B cell (primary cell): ENCODE data around the gene GPR35. TPM values are rescaled to one million over a fixed set of nuclear protein-coding genes. Genes with fewer than 3 reads are reported as not detected.

ENCODE experiments used
- ATAC-seq: fragments of 200-7000 bp; cut with Tn5 transposase; one replicate; pipeline ENCODE4 v1.10.0; 2021; ENCODE audit warnings: low read depth, mild to moderate bottlenecking, moderate number of reproducible peaks, moderate library complexity
- CTCF ChIA-PET: fragments of 350-600 bp; sonication (Branson Sonifier 250); formaldehyde crosslinking; loops from one replicate; lab custom pipeline; 2021; ENCODE audit warnings: antibody characterized with exemption, inconsistent platforms; lab: Charles Lee
- POLR2A ChIA-PET: fragments of 350-600 bp; sonication (Branson Sonifier 250); formaldehyde crosslinking; loops from one replicate; lab custom pipeline; 2021; ENCODE audit warnings: antibody characterized with exemption; lab: Charles Lee
- DNase-seq: peaks from one replicate; pipeline ENCODE4 v3.0.0; 2013
- H2AFZ ChIP-seq: 2 replicates; pipeline ENCODE4 v1.6.1; 2012; ENCODE audit warnings: mild to moderate bottlenecking, low read depth, low read length; ENCODE audit not compliant: insufficient read depth, poor library complexity, severe bottlenecking
- H3K27ac ChIP-seq, 2 donors: 1 replicate in 1 of 2; 2 replicates in 1 of 2; pipeline ENCODE4 v1.5.1; 2012 to 2013; ENCODE audit warnings: low read length in 2 of 2, mild to moderate bottlenecking in 2 of 2, moderate library complexity in 1 of 2
- H3K27me3 ChIP-seq, 4 experiments: fragments of 200-600 bp in 1 of 4; sonication (generic) in 1 of 4; replicated peaks in 1 of 4; 1 replicate in 2 of 4; 2 replicates in 2 of 4; pipeline versions ENCODE4 v1.6.1 to v1.7.0; 2013 to 2016; ENCODE audit warnings: low read length in 3 of 4, mild to moderate bottlenecking in 2 of 4, mixed read lengths in 1 of 4, moderate library complexity in 1 of 4; ENCODE audit not compliant: insufficient read depth in 4 of 4, control insufficient read depth in 3 of 4; ENCODE audit errors: control extremely low read depth in 1 of 4
- H3K36me3 ChIP-seq, 2 experiments: replicated peaks in 1 of 2; 1 replicate in 1 of 2; 2 replicates in 1 of 2; pipeline versions ENCODE4 v1.6.1 to v1.7.1; 2013; ENCODE audit warnings: low read length in 1 of 2; ENCODE audit not compliant: insufficient read depth in 2 of 2, control insufficient read depth in 1 of 2; ENCODE audit errors: control extremely low read depth in 1 of 2, extremely low read depth in 1 of 2
- H3K4me1 ChIP-seq, 2 donors: fragments of 200-600 bp in 1 of 2; sonication (generic) in 1 of 2; 1 replicate in 1 of 2; 2 replicates in 1 of 2; pipeline versions ENCODE4 v1.5.1 to v1.6.1; 2013 to 2017; ENCODE audit warnings: low read length in 2 of 2; ENCODE audit not compliant: control insufficient read depth in 2 of 2, insufficient read depth in 2 of 2
- H3K4me2 ChIP-seq: replicated peaks from 2 replicates; pipeline ENCODE3; 2012; ENCODE audit warnings: mild to moderate bottlenecking, low read depth, low read length; ENCODE audit not compliant: poor library complexity, severe bottlenecking
- H3K4me3 ChIP-seq, 5 experiments: fragments of 200-600 bp in 1 of 5; sonication (generic) in 1 of 5; 1 replicate in 3 of 5; 2 replicates in 2 of 5; pipeline versions ENCODE4 v1.5.1 to v1.7.0; 2011 to 2016; ENCODE audit warnings: low read length in 4 of 5, mild to moderate bottlenecking in 4 of 5, low read depth in 2 of 5, control low read depth in 1 of 5, moderate library complexity in 1 of 5; ENCODE audit not compliant: insufficient read depth in 1 of 5; ENCODE audit errors: control extremely low read depth in 1 of 5, extremely low read depth in 1 of 5
- H3K79me2 ChIP-seq: fragments of 200-600 bp; sonication (generic); one replicate; pipeline ENCODE4 v1.6.0; 2016; ENCODE audit warnings: low read length; ENCODE audit not compliant: control insufficient read depth, insufficient read depth
- H3K9ac ChIP-seq: fragments of 200-600 bp; sonication (generic); 2 replicates; pipeline ENCODE4 v1.6.1; 2017; ENCODE audit warnings: mild to moderate bottlenecking, low read length, moderate library complexity
- H3K9me3 ChIP-seq, 3 donors: one replicate each; pipeline versions ENCODE4 v1.6.1 to v1.7.1; 2013; ENCODE audit warnings: low read length in 2 of 3; ENCODE audit not compliant: control insufficient read depth in 2 of 3, insufficient read depth in 1 of 3; ENCODE audit errors: control extremely low read depth in 1 of 3
- H4K20me1 ChIP-seq: 2 replicates; pipeline ENCODE4 v1.6.0; 2012; ENCODE audit warnings: mild to moderate bottlenecking, low read length; ENCODE audit not compliant: insufficient read depth, control insufficient read depth, poor library complexity, severe bottlenecking
- H3K27ac Mint-ChIP-seq: one replicate; pipeline ENCODE4 v1.8.0; 2021; ENCODE audit warnings: mixed read lengths
- H3K27me3 Mint-ChIP-seq: one replicate; pipeline ENCODE4 v1.8.0; 2021; ENCODE audit warnings: mixed read lengths
- H3K4me1 Mint-ChIP-seq: one replicate; pipeline ENCODE4 v1.8.0; 2021; ENCODE audit warnings: mixed read lengths
- H3K4me3 Mint-ChIP-seq: one replicate; pipeline ENCODE4 v1.8.0; 2021; ENCODE audit warnings: mixed read lengths
- H3K9me3 Mint-ChIP-seq: one replicate; pipeline ENCODE4 v1.8.0; 2022; ENCODE audit warnings: mixed read lengths; ENCODE audit not compliant: insufficient read depth
- EZH2 ChIP-seq: IDR thresholded peaks from 2 replicates; pipeline ENCODE4 v1.6.1; 2012; ENCODE audit warnings: borderline replicate concordance, low read depth, mild to moderate bottlenecking, moderate library complexity, low read length; ENCODE audit not compliant: insufficient read depth, poor library complexity, severe bottlenecking
- WGBS: methylation state at CpG from one replicate; pipeline ENCODE4 v1.1.5; 2013; ENCODE audit warnings: missing lambda C conversion rate; ENCODE audit not compliant: insufficient coverage; 5-methylcytosine and 5-hydroxymethylcytosine counted together
- intact Hi-C: fragments of 100-400 bp; cut with micrococcal nuclease; formaldehyde crosslinking; loops from one replicate; pipeline ENCODE4 v1.10.0; 2022
- polyA plus RNA-seq: library from polyadenylated mRNA; depleted of rRNA; stranded (reverse); fragments of >200 nt; gene quantifications from 2 replicates; pipeline ENCODE4 v1.2.3, GENCODE V29; 2012
- total RNA-seq, 2 donors: library from RNA; stranded (reverse); fragments of 120-200 nt in 1 of 2; gene quantifications; 1 replicate in 1 of 2; 2 replicates in 1 of 2; pipeline versions ENCODE4 v1.2.3 to v1.2.4, GENCODE V29; 2013 to 2022
- TF ChIP-seq, protein P1 (sequence below): fragments of 200-600 bp; IDR thresholded peaks from one replicate; pipeline ENCODE4 v1.8.0; 2022; ENCODE audit warnings: antibody characterized with exemption, mild to moderate bottlenecking

Gene GPR35
- total and polyA plus RNA-seq, 2 donors (not counting 1 experiment from before 2014, with no cell fraction given), result 1.8 to 9.6 TPM

DNA sequence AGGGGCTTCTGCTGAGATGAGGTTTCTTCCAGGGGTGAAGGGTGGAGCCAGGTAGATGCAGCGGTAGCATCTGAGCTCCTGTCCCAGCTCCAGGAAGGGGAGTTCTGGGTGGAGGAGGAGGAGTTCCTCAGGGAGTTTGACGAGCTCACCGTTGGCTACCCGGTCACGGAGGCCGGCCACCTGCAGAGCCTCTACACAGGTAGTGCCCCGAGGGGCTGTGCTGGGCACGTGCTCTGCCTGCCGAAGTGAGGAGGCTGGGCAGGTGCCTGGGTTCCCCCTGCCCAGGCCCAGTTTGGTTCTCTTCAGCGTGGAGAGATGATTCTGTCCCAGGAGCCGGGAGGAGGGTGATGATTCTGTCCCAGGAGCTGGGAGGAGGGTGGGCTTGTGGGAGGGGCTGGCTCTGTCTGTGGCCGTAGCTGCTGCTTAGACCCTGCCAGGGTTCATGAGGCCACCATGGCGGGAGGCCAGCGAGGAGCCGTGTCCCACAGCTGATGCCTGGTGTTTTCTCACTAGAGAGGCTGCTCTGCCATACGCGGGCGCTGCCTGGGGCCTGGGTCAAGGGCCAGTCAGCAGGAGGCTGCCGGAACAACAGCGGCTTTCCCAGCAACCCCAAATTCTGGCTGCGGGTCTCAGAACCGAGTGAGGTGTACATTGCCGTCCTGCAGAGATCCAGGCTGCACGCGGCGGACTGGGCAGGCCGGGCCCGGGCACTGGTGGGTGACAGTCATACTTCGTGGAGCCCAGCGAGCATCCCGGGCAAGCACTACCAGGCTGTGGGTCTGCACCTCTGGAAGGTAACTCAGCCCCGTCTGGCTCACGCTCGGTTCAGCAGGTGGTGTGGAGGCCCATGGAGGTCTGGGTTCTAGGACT, 30.5 kb upstream of the GPR35 start:
- Mint-ChIP-seq H3K27me3 (no peaks in the 10 kb centered on the region), H3K4me3 (no peak overlapping the region), H3K27ac (no peak overlapping the region), H3K9me3 (no peaks in the 10 kb centered on the region), H3K4me1 (no peaks in the 10 kb centered on the region)
- no peak overlapping the region for H2AFZ ChIP-seq
- TF ChIP-seq EZH2, result no peak
- TF ChIP-seq, protein P1, sequence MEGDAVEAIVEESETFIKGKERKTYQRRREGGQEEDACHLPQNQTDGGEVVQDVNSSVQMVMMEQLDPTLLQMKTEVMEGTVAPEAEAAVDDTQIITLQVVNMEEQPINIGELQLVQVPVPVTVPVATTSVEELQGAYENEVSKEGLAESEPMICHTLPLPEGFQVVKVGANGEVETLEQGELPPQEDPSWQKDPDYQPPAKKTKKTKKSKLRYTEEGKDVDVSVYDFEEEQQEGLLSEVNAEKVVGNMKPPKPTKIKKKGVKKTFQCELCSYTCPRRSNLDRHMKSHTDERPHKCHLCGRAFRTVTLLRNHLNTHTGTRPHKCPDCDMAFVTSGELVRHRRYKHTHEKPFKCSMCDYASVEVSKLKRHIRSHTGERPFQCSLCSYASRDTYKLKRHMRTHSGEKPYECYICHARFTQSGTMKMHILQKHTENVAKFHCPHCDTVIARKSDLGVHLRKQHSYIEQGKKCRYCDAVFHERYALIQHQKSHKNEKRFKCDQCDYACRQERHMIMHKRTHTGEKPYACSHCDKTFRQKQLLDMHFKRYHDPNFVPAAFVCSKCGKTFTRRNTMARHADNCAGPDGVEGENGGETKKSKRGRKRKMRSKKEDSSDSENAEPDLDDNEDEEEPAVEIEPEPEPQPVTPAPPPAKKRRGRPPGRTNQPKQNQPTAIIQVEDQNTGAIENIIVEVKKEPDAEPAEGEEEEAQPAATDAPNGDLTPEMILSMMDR, result no peak
- intact Hi-C loops, result no loop called here
- peaks cover 64% of the 10 kb centered on the region for H4K20me1 ChIP-seq
- ChIA-PET POLR2A (no interaction called here), CTCF (interaction anchor here (0.9 kb wide), 1 partner anchor 8 kb away, joined by 3 read pairs; the partner anchor contains the start of gene CAPN10)
- ATAC-seq, result no peak
- H3K4me2 ChIP-seq, result no peak overlapping the region
- H3K27me3 ChIP-seq, result no peaks in the 10 kb centered on the region
- H3K9ac ChIP-seq, result no peak overlapping the region
- H3K36me3 ChIP-seq, result peaks cover 0 to 50% of the 10 kb centered on the region in 2 experiments
- no peaks in the 10 kb centered on the region for H3K4me1 ChIP-seq
- H3K9me3 ChIP-seq, result no peaks in the 10 kb centered on the region
- 95% methylated on average over 34 of the region's 34 CpGs for WGBS
- H3K4me3 ChIP-seq, result no peak overlapping the region
- DNase-seq, result no peak
- H3K27ac ChIP-seq, result no peak overlapping the region
- H3K79me2 ChIP-seq, result peaks cover 50% of the 10 kb centered on the region

DNA sequence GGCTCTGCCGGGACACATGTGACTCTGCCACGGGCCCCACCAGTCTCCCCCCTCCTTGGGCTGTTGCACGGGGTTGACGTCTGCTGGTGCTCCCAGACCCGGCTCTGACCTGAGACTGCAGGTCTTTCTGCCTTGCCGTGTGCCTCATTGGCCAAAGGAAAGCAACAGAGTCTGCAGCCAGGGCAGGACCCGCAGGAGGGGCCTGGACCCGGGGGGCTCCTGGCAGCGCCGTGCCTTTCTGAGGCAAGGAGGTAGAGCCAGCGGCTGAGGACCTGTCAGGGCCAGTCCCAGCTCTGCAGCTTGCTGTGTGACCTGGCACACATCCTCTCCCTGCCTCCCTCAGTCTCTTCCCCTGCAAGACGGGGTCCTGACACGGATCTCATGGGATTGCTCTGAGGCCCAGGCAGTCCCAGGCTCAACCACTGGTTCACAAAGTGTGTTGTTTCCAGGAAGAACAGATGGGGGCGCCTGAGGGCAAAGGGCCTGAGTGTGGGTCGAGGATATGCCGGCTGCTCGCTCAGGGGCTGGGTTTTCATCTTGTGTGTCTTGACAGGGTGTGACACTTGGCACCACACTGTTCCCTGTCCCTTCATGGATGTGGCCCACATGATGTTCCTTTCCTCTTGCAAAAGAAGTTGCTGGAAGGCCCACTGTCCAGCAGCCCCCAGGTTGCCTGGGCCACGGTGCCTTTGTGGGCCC, 29.8 kb upstream of the GPR35 start:
- H3K4me1 Mint-ChIP-seq, result no peaks in the 10 kb centered on the region
- Histone ChIP-seq H4K20me1 (peaks cover 59% of the 10 kb centered on the region), H3K9ac (no peak overlapping the region), H3K27ac (no peak overlapping the region), H2AFZ (no peak overlapping the region), H3K9me3 (no peaks in the 10 kb centered on the region), H3K36me3 (peaks cover 0 to 44% of the 10 kb centered on the region in 2 experiments), H3K4me1 (no peaks in the 10 kb centered on the region), H3K4me3 (no peak overlapping the region), H3K27me3 (no peaks in the 10 kb centered on the region), H3K79me2 (peaks cover 42% of the 10 kb centered on the region), H3K4me2 (no peak overlapping the region)
- ChIA-PET CTCF (no interaction called here), POLR2A (no interaction called here)
- ATAC-seq, result no peak
- no peaks in the 10 kb centered on the region for H3K9me3 Mint-ChIP-seq
- no peaks in the 10 kb centered on the region for H3K27me3 Mint-ChIP-seq
- no peak overlapping the region for H3K27ac Mint-ChIP-seq
- intact Hi-C loops, result no loop called here
- TF ChIP-seq EZH2, result no peak
- TF ChIP-seq, protein P1, result no peak
- WGBS, result 84% methylated on average over 18 of the region's 18 CpGs
- no peak for DNase-seq
- no peak overlapping the region for H3K4me3 Mint-ChIP-seq
